ENCODE results near the gene FAM9C.
"Not testable (repeated sequence)": the region's sequence is repeated elsewhere in the genome, so short reads cannot be mapped to it uniquely, and the experiment has no call there.

The FAM9C gene

DNA sequence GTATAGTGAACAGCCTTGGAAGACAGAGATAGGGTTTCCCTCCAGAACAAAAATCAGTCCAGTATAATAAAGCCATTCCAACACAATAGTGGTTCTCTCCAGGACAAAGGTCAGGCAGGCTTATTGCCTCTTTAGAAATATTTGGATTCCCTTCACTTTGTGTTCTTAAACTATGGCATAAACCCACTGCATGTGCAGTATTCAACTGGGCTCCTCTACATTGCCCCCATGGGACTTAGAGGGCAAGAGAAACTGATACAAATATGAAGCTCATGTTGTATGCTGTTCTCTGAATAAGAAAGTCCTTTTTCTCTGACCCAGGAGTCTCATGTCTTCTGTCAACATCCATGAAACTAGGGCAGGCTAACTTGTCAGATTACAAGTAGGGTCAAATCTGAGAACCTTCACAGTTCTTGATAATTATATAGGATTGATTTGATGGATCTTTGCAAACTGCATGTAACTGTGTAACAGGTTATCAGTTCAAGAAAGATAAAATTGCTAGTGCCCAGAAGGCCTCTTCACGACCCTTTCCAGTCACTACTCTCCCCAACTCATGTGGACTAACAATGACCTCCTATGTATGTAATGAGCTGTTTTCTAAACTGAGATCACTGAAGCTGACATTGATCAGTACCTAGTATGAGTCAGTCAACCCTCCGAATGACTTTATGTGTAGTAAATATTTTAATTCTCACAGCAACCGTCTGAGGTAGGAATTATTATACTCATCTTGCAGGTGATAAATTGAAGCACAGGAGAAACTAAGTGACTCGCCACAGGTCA lies 31.9 kb upstream of the FAM9C start:
- DNase-seq (ENCODE audit: low read depth in 2 of 2), result no peak

DNA sequence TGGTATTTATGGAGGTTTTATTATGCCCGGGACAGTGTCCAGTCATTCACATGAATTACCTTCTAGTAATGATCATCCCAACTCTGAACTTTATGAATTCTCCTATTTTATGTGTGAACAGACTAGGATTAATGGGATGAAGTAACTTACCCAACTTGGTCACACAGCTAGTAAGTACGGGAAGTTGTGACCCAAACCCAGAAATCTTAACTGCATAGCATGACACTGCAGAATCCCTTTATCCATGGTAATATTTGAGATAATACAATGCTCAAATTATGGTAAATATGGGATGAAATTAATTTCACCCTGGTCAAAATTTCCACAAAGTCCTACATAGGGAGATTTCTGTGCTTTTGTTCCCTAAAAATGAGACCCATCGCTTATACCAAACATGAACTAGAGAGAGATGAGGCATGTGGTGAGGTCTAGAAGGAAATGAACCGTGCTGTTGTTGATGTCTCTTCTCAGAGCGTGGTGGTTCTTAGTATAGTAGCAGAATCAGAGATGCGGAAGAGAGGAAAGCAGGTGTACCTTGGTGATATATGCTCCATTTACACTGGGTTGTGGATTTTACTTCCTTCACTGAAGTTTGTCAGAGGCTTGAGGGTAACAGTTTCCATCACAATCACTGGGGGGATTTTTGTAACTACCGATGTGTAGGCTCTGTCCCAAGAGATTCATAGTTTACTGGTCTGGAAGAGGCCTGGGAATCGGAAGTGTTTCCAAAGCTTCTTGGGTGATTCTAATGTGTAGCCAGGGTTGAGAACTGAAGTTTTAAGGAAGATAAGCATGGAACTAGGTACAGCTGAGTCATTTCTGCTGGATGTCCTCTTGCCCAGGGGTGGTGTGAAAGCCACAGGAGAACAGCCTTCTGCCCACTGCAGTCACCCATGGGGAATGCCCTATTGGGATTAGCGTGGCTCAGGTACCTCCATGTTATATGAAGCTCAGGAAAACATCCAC lies 30.2 kb upstream of the FAM9C start:
- DNase-seq (ENCODE audit: low read depth in 2 of 2), result no peak

DNA sequence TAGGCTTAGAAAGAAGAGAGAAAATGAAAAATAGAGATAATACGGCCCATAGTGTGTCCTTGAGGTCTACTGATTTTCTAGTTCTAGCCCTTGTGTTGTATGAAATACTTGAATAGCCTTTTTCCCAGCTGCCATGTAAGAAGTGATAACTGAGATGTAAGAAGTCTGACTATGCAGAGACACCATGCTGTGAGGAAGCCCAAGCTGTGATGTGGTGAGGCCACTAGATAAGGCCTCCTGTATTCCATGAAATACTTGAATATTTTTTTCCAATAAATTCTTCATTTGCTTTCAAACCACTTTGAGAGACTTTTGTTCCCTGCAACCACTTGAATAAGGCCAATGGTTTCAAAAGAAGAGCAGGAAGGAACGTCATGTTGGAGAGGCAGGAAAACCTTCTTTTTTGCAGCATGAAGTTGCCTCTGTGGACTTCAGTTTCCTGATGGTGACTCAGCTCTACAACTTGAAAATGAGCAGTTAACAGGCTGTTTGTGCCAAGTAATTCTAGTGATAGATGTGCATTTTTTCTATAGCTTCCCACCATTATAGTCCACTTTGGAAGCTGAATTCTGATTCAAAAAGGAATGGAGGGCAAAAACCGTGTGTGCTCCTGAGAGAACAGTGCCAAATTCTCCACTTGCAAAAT lies 25.5 kb upstream of the FAM9C start:
- no peak for DNase-seq (ENCODE audit: low read depth in 2 of 2)

DNA sequence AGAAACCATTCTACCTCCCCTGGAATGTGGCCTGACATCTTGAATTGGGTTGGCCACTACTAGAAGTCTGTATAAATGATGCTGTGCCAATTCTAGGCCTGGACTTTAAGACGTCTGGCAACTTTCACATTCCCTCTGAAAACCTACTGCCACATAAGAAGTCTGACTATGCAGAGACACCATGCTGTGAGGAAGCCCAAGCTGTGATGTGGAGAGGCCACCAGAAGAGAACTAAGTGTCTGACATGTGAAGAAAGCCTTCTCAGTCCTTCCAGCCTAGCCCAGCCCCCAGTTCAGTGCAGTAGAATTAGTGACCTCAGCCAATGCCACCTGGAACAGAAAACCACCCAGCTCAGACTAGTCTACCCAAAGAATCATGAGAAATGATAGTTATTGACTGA lies 24.2 kb upstream of the FAM9C start:
- DNase-seq (ENCODE audit: low read depth in 2 of 2), result no peak

DNA sequence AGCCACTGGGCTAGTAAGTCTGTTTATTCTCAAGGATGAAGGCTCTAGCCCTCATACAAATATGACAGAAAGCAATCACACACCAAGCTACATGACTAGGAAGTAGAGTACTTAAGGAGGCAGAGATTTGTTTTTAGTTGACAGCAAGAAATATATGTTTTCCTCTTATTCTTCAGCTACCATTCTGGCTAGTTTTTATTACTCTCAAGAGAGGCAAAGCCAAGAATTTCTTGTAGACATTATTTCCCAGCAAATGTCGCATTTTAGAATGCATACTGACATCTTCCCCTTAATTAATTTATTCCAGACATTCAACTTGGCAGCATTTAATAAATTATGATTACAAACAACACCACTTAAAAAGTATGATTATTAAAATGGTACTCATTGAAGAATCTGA lies 23.4 kb upstream of the FAM9C start:
- no peak for DNase-seq (ENCODE audit: low read depth in 2 of 2)

DNA sequence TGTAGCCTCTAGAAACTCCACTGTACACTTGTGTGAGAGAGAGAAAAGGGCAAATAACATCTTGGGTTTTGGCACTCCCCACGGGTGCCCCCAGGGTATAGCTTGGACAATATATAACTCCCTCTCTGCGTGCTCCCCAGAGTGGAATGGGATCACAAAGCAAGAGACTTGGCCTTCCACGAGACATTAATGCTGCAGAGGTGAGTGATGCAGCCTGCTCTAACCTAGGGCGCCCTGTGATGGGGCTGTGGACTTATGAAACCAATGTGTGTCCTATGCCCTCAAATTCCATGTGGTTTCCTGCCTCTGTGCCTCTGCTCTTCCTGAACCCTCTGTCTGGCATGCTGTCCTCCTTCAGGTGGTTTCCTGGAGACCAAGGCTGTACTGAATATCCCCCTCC lies 22.0 kb upstream of the FAM9C start:
- no peak for DNase-seq (ENCODE audit: low read depth in 2 of 2)

DNA sequence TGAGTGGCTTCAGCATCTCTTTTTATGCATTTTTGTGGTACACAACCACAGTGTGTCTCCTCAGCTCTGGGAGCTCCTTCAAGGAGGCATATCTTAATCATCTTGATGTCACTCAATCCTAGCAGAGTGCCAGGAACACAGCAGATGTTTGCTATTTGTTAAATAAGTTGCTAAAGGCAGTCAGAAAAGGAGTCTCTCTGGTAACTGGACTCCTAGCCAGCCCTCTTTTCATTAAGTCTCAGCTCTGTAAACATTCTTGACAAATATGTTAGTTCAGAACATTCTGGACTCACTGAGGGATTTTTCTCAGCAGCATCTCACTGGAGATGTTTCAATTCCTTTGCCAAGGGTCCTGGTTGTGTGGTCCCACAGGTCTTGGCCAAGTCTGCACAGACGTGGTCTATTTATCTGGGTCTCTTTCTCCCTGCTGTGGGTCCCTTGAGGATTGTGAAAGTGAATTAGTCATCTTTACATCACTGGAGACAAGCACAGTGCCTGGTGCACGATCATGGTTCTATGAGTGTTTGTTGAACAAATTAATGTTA lies 20.3 kb upstream of the FAM9C start:
- no peak for DNase-seq (ENCODE audit: low read depth in 2 of 2)

DNA sequence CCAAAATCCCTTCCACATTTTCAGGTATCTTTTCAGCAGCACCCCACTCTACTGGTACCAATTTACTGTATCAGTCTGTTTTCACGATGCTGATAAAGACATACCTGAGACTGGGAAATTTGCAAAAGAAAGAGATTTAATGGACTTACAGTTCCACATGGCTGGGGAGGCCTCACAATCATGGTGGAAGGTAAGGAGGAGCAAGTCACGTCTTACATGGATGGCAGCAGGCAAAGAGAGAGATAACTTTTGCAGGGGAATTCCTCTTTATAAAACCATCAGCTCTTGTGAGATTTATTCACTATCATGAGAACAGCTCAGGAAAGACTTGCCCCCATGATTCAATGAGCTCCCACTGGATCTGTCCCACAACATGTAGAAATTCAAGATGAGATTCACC lies 18.7 kb upstream of the FAM9C start:
- not testable (repeated sequence) for DNase-seq (ENCODE audit: low read depth in 2 of 2)

DNA sequence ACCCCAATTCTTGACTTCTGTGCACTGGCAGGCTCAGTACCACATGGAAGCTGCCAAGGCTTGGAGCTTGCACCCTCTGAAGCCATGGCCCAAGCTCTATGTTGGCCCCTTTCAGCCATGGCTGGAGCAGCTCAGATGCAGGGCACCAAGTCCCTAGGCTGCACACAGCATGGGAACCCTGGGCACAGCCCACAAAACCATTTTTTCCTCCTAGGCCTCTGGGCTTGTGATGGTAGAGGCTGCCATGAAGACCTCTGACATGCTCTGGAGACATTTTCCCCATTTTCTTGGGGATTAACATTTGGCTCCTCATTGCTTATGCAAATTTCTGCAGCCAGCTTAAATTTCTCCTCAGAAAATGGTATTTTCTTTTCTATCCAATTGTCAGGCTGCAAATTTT lies 17.9 kb upstream of the FAM9C start:
- not testable (repeated sequence) for DNase-seq (ENCODE audit: low read depth in 2 of 2)

DNA sequence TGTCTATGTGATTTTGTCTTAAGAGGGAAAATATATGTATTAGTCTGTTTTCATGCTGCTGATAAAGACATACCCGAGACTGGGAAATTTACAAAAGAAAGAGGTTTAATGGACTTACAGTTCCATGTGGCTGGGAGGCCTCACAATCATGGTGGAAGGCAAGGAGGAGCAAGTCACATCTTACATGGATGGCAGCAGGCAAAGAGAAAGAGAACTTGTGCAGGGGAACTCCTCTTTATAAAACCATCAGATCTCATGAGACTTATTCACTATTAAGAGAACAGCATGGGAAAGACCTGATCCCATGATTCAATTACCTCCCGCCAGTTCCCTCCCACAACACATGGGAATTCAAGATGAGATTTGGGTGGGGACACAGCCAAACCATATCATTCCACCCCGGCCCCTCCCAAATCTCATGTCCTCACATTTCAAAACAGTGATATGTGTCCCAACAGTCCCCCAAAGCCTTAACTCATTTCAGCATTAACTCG lies 16.8 kb upstream of the FAM9C start:
- not testable (repeated sequence) for DNase-seq (ENCODE audit: low read depth in 2 of 2)

DNA sequence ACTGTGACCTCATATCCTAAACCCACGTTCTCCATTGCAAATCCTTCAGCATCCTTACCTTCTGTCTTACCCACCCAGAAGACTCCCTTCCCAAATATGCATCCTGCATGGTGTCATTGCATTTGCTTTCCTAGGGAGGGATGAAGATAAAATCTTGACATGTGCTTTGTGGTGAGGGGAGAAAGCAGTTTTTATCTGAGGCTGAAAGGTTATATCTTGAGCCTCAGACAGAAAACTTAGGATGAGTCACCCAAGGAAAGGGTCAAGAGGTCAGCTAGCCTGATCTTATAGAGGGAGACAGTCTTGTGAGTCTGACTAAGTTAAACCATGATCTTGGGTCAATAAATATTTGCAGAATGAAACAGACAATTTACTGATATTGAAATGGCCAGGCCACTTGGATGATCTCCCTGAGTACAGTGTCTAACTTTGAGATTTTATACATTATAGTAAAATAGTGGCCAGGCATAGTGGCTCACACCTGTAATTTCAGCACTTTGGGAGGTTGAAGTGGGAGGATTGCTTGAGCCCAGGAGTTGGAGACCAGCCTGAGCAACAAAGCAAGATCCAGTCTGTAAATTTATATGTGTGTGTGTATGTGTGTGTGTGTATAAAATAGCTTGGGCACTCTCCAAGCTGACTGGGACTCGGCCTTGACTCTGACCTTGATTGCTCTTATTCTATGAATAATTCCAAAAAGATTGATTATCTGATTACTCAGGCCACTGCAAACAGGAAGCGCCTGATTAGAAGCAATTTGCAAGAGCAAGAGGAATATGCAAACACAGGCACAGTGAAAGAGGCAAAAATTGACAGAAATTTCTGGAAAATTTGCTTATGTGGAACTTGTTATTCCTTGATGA lies 15.4 kb upstream of the FAM9C start:
- no peak for DNase-seq (ENCODE audit: low read depth in 2 of 2)

DNA sequence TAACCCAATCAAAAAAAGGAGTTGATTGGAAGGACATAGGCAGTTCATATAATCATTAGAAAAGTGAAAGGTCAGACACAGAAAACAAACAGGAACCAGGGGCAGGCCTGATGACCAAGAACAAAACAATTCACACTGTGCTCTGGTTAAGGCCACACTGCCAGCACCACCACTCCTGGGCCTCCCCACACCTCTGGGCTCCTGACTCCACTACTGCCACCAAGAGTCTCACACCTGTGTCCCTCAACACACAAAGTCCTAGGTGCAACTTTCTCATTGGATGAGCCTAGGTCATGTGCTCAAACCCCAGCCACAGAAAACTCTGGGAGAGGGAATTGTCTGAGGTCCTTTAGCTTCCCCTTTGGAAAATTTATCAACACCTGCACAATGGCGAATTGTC lies 11.1 kb upstream of the FAM9C start:
- DNase-seq (ENCODE audit: low read depth in 2 of 2), result no peak

DNA sequence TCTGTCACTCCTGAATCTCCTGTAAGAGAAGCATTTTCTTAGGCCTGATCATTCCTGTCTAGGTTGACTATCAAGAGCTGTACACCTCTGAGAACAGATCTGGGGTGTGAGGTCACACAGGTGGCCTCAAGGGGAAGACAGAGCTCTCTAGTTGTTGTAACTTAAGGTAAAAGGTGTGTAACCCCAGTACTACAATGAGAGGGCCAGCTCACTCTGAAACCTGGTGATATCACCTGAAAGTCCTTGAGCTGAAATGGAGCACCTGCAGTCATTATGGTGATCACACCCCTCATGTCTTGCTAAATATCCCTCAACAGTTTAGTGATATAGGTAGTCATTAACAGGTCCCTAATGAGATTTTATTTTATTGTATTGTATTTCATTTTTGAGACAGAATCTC lies 8.8 kb upstream of the FAM9C start:
- DNase-seq (ENCODE audit: low read depth in 2 of 2), result no peak

DNA sequence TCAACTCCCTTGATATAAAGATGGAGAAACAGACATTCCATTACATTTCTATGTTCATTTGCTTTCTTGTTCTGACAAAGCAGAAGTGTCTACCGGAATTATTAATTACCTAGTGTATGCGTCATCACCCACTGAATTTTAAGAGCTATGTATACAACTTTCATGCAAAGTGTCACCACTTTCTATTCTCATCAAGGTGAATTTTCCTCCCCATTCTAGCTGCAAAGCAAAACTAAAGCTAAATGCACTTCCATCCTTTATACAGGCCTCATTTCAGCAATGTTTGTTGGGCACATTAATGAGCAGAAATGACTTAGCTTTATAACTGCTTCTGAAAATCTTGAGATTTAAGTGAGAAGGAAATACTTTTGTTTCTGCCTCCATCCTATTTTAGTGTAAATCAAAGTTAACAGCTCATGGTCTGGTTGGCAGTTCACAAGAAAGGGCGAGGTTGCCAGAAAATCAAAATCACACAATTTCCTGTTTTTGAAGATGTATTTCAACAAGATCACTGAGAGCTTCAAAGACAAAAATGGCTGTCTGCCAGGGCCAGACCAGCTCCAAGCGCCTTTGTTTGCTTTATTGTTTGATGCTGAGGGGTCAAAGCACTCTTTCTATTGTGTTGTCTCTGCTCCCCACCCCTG lies 7.2 kb upstream of the FAM9C start:
- no peak for DNase-seq (ENCODE audit: low read depth in 2 of 2)

DNA sequence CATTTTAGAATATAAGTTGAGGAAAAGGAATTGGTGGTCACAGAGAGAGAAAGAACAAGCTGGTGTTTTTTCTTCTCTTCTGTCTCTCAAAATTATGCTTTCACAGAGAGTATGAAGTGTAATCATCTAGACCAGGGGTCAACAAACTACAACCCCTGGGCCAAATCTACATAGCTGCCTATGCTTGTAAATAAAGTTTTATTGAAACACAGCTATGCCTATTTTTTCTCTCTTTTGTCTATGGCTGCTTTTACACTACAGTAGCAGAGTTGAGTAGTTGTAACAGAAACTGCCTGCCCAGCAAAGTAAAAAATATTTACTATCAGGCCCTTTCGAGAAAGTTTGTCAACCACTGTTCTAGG lies 6.7 kb upstream of the FAM9C start:
- no peak for DNase-seq (ENCODE audit: low read depth in 2 of 2)

DNA sequence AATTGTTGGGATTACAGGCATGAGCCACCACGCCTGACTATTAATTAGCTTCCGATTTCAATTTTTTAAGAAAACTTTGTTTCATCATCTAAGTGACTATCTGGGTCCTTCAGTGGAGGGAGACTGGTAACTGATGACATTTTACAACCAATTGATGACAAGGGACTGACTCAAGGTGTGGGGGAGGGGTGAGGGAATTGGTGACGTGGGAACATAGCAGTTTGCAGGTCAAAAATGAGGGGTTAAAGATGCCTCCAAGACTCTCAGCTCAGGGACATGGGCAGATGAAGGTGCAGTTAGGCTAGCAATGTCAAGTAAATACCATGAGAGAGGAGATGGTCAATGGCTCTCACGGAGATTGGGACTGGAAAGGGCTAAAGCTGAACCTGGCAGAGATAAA lies 5.7 kb upstream of the FAM9C start:
- no peak for DNase-seq (ENCODE audit: low read depth in 2 of 2)

DNA sequence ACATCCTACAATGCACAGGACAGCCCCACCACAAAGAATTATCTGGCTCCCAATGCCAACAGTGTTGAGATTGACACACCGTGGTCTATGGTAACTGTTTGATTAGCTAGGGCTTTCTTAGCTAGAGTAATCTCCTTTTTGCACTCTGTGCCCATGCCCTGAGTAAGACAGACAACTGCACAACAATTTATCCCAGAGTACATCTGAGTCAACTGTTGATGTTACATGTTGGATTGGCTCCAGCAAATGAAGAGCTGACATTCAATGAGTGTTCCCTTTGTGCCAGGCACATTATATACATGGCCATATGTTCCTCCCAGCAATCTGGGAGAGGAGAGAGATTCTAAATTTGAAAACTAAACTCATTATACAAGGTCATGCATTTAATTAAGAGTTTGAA lies 3.9 kb upstream of the FAM9C start:
- no peak for DNase-seq (ENCODE audit: low read depth in 2 of 2)

DNA sequence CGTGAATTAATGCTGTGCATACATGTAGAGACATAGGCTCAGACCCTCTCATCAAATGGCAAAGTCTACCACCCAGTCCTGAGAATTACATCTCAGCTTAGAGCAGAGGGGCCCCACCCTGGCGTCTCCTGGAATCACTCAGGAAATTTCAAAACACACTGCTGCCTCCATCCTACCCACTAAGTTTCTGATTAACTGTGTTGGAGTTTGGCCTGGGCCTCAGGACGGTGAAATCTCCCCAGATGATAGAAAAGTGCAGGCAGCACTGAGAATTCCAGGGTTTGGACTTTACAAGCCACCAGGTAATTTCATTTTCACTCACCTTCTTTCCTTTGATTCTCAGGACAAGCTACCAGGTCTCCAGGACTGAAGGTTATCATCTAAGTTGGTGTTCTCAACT lies 3.3 kb upstream of the FAM9C start:
- no peak for DNase-seq (ENCODE audit: low read depth in 2 of 2)

DNA sequence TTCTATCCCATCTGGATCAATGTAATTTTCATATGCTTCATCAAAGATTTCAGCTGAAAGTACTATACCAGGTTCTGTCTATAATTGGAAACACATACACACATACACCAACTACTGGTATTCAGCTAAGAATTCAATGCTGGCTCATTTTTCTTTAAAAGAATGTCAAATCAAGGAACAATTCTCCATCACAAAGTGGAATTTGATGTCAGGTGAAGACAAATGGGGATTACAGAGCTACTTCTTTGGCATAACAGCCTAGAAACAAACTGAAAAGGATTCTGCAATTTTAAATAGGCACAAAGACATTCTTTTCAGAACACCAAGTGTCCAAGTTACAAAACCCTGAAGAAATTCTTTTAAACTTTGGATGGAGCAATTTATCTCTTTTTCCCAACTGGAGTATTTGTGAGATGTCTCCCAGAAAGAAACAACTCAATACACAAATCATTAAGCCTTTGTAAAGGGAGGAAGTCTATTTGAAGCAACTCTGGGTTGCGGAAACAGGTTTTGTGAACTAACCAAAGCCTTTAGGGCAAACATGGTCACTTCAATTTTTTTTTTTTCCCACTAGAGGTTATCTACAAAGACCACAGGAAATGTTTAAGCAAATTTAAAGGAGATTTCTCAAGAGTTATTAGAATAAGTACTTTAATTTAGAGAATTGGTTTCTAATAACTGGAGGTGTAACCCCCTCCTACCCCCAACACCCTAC lies 1.9 kb upstream of the FAM9C start:
- DNase-seq (ENCODE audit: low read depth in 2 of 2), result no peak

DNA sequence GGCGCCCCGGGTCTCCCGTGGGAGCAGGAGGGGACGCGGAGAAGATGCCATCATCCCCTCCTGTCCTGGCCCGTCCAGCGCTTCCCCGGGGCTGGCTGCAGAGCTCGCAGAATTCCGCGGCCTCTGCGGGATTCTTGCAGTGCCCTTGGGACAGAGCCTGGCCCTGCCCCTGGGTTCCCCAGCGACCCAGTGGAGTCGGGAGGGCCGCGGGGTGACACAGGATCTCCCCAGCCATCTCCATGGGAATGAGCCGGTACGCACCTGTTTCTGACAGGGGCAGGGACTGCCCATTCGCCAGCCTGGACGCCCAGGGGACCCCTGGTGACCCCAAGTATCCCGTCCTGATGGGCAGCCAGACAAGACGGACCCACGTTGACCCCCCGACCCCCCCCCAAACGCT lies 482 bp downstream of the FAM9C start:
- DNase-seq (ENCODE audit: low read depth in 2 of 2), result no peak

Measured in stimulated activated CD4-positive, alpha-beta T cell treated with anti-CD3 and anti-CD28 coated beads, Interleukin-1b, Interleukin-23, amount 100 ng/mL, for 1 hour (primary cell).